ENCODE results near the gene IL15RA.

- TF ChIP-seq CTCF (conservative IDR thresholded peaks at IDR 0.05) (no peak), ZFX (IDR thresholded peaks at IDR 0.05) (no peak)
Measured at GRCh38 chr10:5937016-5937415, 40.3 kb downstream of the IL15RA start.
